Measurements from ENCODE around the gene ANKK1.

The ANKK1 gene

GRCh38 chr11:113409526-113409925 is 21.9 kb downstream of the ANKK1 start:
- H3K27ac ChIP-seq: no peak overlapping the region
- no peak for TF ChIP-seq CTCF (conservative IDR thresholded peaks at IDR 0.05)
- TF ChIP-seq ZFX (IDR thresholded peaks at IDR 0.05): no peak

GRCh38 chr11:113410414-113411135 is 23.0 kb downstream of the ANKK1 start:
- TF ChIP-seq ZFX (IDR thresholded peaks at IDR 0.05) (no peak), CTCF (conservative IDR thresholded peaks at IDR 0.05) (no peak)
- no peak overlapping the region for H3K27ac ChIP-seq

- TF ChIP-seq ZFX (IDR thresholded peaks at IDR 0.05) (no peak), CTCF (conservative IDR thresholded peaks at IDR 0.05) (no peak)
- no peak overlapping the region for H3K27ac ChIP-seq
Measured at GRCh38 chr11:113411536-113411935, 24.0 kb downstream of the ANKK1 start.

GRCh38 chr11:113412675-113413074 is 25.1 kb downstream of the ANKK1 start:
- TF ChIP-seq ZFX (IDR thresholded peaks at IDR 0.05) (no peak), CTCF (conservative IDR thresholded peaks at IDR 0.05) (no peak)
- H3K27ac ChIP-seq: no peak overlapping the region

- TF ChIP-seq ZFX (IDR thresholded peaks at IDR 0.05) (no peak), CTCF (conservative IDR thresholded peaks at IDR 0.05) (no peak)
- no peak overlapping the region for H3K27ac ChIP-seq
Measured at GRCh38 chr11:113415343-113415742, 27.8 kb downstream of the ANKK1 start.

GRCh38 chr11:113417428-113417827 is 29.8 kb downstream of the ANKK1 start:
- no peak overlapping the region for H3K27ac ChIP-seq
- TF ChIP-seq ZFX (IDR thresholded peaks at IDR 0.05) (no peak), CTCF (conservative IDR thresholded peaks at IDR 0.05) (no peak)

- TF ChIP-seq ZFX (IDR thresholded peaks at IDR 0.05): no peak
- no peak for TF ChIP-seq CTCF (conservative IDR thresholded peaks at IDR 0.05)
- no peak overlapping the region for H3K27ac ChIP-seq
Measured at GRCh38 chr11:113419454-113420003, 31.9 kb downstream of the ANKK1 start.
